Measurements from ENCODE around the gene FEV.

GRCh38 chr2:218981881-218982585, 3.0 kb downstream of the FEV start:
- no peak for TF ChIP-seq CTCF (conservative IDR thresholded peaks at IDR 0.05 in 1 of 2, IDR thresholded peaks at IDR 0.05 in 1 of 2; ENCODE audit: low read depth in 1 of 2, low read length in 2 of 2)
- peak; percentile 98 for TF ChIP-seq EZH2 (IDR thresholded peaks at IDR 0.05; ENCODE audit: low read length, missing control alignments)
